TTC549 (cell line): ENCODE data around the gene CASP6.

ENCODE experiments used
- FAIRE-seq: peaks from 2 replicates; lab custom pipeline; 2012; peaks lifted over from hg19 to GRCh38; lab: Jason Lieb, UNC

Gene CASP6

GRCh38 chr4:109702950-109703663, at the start of gene CASP6:
Gene CASP6 (minus strand): TSS chr4:109703445. CDS start chr4:109703395, 50 bp downstream.
- no peak for FAIRE-seq

DNA sequence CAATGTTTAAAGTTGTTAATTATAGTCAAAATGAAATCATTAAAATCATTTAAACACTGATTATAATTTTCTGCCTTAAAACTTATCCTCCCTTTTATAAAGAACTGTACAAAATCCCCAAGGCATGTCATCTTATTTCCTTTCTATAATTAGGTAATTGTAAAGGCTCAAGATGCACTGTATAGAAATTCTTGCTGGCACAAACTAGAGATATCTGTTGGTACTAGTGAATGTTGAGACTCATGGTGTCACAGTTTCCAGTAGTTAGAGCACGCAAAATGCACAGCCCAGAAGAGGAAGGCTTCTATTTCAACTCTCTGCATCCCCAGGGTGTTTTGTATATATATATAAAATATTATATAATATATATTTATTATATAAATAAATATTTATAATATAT, 49.3 kb upstream of the CASP6 start:
- peak; percentile 74 for FAIRE-seq

DNA sequence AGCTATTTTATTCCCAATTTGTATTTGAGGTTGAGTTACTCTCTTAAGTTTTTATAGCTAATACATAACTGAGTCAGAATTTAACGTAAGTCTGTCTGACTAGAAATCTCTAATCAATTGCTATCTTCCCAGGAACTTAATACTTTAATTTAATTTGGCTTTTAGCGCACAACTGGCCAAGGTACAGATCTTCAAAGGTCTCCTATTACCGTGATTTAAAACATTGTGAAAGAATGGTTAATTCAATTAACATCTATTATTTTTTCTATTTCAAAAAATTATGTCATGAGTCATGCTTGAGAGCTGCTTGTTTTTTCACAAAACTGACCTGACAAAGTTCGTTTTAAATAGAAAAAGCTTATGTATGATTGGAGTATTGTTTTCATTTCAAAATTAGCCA, 48.6 kb upstream of the CASP6 start:
- FAIRE-seq: no peak

- FAIRE-seq: no peak
These were observed 47.5 kb upstream of the CASP6 start for GRCh38 chr4:109750652-109751244.

- FAIRE-seq: no peak
These were observed 46.3 kb upstream of the CASP6 start for GRCh38 chr4:109749388-109750082.

- FAIRE-seq: no peak
These were observed 44.9 kb upstream of the CASP6 start for GRCh38 chr4:109748114-109748513.

DNA sequence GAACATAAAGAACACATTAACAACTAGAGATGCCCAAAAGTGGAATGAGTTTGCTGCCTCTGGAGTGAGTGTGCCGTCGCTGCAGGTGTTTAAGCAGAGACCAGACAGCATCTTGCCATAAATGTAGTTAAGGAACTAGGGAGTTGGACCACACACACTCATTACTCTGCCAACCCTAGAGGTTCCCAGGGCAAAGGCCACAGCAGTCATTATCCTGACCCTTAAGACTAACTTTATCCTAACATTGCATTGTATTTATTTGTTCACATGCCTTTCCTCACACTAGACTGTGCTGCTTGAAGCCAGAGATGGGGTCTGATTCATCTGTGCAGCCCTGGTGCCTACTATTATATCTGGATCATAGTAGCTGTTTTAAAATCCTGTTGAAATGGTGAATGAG, 43.5 kb upstream of the CASP6 start:
- no peak for FAIRE-seq

DNA sequence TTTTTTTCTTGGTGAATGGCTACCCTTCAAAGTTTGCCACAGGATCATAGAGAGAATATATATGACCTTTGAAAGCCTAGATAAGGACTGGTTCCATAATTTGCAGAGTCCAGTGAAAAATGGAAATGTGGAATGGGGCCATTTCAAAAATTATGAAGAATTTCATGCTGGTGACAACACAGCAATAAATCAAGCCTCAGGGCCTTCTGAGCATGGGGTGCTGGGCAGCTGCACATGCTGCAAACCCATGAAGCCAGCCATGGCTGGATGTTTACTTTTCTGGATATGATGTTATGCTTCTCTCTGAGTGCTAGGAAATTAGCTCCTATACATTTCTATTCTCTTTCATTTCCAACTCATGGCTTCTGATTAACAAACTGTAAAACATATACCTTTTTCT, 42.6 kb upstream of the CASP6 start:
- FAIRE-seq: no peak

GRCh38 chr4:109739547-109739946, 36.3 kb upstream of the CASP6 start:
- no peak for FAIRE-seq

- FAIRE-seq: no peak
These were observed 35.0 kb upstream of the CASP6 start for GRCh38 chr4:109738104-109738872.

- FAIRE-seq: no peak
These were observed 32.5 kb upstream of the CASP6 start for GRCh38 chr4:109735566-109736365.

DNA sequence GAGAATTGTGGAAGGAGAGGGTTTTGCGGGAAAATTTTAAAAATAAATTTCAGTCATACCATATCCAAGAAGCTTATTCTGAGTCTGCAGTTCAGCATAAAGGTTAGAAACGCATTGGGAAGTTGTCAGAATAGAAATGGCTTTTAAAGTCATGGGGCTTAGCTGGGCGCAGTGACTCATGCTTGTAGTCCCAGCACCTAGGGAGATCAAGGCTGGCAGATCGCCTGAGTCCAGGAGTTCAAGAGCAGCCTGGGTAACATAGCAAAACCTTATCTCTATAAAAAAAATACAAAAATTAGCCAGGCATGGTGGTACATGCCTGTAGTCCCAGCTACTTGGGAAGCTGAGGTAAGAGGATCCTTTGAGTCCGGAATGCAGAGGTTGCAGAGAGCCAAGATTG, 30.5 kb upstream of the CASP6 start:
- no peak for FAIRE-seq

DNA sequence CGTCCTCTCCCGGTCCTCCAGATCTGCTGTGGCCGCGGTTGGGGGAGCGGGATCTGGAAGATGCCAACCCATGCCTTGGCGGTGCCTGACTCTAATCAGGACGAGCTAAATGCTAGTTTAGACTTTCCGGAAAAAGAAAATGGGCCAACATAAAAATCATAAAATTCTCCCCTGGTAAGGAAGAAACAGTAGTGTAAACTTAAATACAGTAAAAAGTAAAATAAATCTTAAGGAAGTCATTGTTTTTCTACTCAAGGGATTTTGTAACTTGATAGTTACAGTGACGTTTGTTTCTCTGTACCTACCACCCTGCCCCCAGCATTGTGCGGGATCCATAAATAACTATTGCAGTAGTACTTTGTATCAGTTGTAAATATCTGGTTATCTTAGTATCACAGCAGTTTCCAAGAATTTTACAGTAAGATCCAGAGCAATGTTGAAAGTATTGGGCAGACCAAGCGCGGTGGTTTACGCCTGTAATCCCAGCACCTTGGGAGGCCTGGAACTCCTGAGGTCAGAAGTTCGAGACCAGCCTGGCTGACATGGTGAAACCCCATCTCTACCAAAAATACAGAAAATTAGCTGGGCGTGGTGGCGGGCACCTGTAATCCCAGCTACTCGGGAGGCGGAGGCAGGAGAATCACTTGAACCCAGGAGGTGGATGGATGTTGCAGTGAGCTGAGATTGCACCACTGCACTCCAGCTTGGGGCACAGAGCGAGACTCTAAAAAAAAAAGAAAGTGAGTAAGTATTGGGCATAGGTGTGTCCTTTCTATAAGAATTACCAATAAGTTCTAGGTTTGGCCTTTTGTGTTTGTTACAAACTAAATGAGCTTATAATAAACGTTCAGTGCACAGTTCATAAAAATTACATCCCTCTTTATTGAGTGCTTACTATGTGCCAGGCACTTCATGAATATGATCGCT, 27.6 kb upstream of the CASP6 start:
- no peak for FAIRE-seq

- FAIRE-seq: no peak
These were observed 26.7 kb upstream of the CASP6 start, which contains the start of gene PLA2G12A for GRCh38 chr4:109729718-109730618. Gene PLA2G12A (minus strand): TSS chr4:109730070. CDS start chr4:109729809, 261 bp downstream.

DNA sequence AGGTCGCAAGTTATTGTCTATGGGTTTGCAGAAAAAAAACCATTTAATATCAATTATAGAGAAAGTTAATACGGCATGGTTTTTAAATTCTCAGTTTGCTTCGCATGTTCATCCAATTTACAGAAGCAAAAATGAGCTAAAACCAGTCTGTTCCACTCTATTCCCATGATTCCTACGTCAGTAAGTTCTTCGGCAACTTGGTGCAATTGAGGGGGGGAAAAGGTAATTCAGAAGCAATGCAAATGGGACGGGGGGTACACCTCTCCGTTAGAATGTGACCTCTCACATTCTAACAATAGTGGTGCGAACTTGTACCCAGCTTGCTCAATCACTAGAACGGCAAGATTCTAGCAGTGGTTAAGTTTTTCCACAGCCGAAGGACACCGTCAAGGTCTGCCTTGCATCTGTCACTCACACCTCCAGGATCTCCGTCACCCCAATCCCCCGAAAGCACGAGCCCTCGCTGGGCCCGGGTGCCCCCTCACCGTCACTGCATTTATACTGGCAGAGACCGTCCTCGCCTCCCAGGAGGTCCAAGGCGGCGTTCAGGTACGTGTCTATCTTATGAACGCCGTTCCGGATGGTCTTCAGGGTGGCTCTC, 26.0 kb upstream of the CASP6 start:
- FAIRE-seq: no peak

DNA sequence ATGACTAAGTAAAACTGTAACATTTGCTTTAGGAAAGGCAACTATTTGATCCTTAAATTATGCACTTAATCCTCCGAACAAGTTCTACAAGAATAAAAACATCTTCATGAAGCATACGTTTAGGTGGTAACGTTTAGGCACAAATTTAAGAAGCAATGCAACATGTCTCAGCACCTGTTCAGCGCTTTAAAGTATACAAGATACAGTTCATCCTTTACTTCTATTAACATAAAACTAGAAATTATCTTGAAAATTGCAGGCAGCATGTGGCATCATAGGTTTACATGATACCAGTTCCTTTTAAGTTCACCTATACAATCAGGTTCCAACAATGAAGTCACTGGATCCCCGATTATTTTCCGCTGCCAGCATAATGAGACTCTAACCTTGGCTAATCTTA, 25.1 kb upstream of the CASP6 start:
- no peak for FAIRE-seq

GRCh38 chr4:109723110-109723509, 19.9 kb upstream of the CASP6 start:
- FAIRE-seq: no peak

DNA sequence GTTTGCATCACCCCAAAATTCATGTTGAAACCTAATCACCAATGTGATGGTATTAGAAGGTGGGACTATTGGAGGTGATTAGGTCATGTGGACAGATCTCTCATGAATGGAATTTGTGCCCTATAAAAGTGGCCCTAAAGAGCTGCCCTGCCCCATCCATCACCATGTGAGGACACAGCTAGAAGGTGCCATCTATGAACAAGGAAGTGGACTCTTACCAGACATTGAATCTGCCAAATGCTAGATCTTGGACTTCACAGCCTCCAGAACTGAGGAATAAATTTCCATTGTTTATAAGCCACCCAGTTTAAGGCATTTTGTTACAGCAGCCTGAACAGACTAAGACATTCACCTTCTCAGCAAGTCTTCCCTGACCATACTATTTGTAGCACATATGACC, 19.1 kb upstream of the CASP6 start:
- FAIRE-seq: no peak

- FAIRE-seq: no peak
These were observed 17.8 kb upstream of the CASP6 start for GRCh38 chr4:109721033-109721432.
